HG03039 (cell line): ENCODE data around the gene CYP3A7.
"Not testable (repeated sequence)": the region's sequence is repeated elsewhere in the genome, so short reads cannot be mapped to it uniquely, and the experiment has no call there.

ENCODE experiments used
- ATAC-seq: cut with Tn5 transposase; IDR thresholded peaks from one replicate; pipeline ENCODE4 v1.9.1; 2021; ENCODE audit warnings: mild to moderate bottlenecking, moderate library complexity; ENCODE audit not compliant: unreplicated experiment

CYP3A7 gene

DNA sequence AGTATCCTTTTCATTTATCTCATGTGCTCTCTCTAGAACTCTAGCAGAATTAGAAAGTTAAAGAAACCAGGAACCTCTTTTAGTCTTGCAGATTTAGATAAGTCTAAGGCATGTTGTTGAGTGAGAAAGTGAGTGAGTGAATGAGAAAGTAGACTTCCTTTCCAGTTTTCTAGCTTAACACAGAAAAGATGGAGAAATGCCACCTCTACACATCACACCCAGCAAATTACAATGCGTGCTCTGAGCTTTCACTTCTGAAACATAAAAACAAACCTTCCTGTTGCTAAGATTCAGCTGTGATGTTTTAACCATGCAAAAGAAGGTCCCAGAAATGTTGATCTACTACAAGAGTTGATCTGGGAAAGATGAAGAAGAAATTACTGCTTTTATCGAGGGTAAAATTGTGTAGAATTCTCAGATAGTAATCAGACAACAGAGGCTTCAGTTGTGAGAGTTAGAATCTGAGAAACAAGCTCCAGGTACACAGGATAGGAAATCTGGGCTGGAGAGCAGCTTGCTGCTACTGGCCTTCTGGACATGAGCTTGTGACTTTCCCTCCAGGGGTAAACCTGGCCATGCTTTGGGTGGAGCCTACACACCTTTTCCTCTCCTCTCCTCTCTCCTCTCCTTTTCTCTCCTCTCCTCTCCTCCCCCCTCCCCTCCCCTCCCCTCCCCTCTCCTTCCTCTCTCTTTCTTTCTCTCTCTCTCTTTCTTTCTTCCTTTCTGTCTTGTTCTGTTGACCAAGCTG lies 59.8 kb downstream of the CYP3A7 start:
- ATAC-seq: no peak

DNA sequence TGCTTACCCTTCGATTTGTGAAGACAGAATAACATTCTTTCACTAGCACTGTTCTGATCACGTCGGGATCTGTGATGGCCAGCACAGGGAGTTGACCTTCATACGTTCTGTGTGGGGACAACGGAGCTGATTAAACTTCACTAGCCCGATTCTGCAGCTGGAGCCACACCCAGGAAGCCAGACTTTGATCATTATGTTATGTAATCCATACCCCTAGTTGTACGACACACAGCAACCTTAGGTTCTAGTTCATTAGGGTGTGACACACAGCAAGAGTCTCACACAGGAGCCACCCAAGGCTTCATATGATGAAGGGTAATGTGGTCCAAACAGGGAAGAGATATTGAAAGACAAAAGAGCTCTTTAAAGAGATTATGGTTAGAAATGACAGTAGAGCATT lies 62.4 kb downstream of the CYP3A7 start:
- no peak for ATAC-seq

DNA sequence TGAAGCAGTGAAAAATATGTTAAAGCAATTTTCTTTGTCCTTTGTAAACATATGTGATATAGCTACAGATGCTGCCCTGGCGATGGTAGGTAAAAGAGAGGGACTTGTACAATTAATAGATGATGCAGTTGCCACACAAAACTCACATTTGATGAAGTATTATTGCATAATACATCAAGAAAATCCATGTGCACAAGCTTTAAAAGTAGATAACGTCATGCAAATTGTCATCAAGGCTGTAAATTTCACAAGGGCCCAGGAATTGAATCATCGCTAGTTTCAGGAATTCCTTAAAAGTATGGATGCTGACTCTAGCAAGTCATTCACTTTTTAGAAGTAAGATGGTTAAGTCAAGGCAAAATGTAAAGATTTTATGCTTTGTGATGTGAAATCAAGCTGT lies 65.2 kb downstream of the CYP3A7 start:
- no peak for ATAC-seq

DNA sequence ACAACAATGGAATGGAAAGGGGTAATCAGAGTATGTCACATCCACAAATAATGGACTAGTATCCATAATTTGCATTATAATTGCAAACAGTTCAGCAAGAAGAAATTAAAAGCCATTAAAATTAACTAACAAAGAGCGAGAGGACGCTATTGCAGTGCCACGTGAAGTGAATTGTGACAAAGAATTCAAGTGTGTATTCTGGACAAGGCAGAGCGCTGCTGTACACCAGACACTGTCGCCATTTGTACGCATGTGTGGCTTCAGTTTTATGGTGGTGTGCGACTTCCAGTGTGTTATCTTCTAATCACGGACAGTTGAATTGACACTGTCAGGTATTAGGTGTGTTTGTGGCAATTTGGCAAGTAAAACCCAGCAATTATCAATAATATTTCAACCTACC lies 66.5 kb downstream of the CYP3A7 start:
- no peak for ATAC-seq

DNA sequence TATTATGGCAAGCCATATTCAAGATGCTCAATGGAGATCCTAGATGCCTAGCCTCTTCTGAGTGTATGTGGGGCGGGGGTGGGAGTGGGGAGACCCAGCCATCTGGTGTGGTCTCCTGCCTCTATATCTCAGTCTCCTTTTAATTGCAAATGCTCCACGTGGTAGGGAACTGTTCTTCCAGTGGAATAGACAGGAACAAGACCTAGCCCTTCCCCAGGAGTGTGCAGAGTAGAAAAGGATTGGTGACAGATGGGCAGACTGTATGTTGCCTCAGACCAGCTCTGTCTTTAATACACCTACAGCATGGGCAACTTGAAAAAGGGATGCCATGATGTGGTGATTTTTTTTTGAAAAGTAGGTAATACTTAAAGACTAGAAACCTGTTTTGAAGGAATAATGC lies 67.8 kb downstream of the CYP3A7 start:
- no peak for ATAC-seq

DNA sequence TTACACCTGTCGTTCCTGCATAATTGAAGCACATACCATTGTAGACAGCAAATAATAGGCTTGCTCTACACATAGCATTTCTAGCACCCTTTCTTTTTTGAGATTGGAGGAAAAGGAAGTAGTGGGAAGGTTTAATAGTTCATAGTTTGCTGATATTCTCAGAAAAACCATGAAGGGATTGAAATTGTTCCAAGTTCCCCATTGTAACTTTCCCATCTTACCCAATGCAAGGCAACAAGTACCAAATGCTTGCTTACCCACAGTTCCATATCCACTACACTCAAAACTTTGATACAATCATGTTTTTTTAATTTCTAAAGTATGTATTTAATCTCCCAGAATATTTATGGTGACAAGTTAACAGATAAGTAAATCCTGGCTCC lies 69.0 kb downstream of the CYP3A7 start:
- ATAC-seq: no peak

DNA sequence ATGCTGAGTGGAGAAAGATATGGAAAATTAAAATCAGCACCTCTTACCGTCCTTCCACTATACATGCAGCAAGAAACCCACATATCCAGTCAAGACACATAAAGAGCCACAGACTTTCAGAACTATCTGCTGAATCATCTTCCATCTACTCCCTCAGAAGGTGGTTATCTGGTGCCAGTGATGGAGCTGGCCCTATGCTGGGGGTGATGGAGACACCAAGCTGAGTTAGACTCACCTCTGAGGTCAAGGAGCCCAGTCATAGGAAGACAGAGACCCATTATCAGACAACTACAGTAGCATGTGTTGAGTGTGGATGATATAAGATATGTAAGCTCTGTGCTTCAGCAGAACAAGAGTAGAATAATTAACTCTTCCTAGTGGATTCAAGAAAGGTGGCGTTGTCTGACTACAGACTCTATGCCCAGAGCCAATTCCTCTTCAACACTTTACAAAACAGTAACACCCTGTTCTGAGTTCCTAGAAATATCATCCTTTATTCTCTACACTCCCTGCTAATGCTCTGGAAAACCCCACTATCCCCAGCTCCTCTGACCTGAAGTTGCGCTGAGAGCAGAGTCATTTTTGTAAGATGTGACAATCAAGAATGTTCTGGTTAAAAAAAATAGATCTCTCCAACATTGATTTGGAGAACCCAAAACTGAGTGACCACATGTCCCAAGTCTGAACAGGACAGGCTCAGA lies 69.5 kb downstream of the CYP3A7 start:
- no peak for ATAC-seq

DNA sequence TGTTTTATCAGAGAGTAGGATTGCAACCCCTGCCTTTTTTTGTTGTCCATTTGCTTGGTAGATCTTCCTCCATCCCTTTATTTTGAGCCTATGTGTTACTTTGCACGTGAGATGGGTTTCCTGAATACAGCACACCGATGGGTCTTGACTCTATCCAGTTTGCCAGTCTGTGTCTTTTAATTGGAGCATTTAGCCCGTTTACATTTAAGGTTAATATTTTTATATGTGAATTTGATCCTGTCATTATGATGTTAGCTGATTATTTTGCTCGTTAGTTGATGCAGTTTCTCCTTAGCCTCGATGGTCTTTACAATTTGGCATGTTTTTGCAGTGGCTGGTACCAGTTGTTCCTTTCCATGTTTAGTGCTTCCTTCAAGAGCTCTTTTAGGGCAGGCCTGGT lies 77.1 kb downstream of the CYP3A7 start:
- not testable (repeated sequence) for ATAC-seq
